Liver (tissue), 3 donors: ENCODE data around the gene ACKR2.

Experiments used
- ATF3 ChIP-seq: IDR thresholded peaks from 2 replicates; pipeline ENCODE4 v1.6.1; 2016; ENCODE audit warnings: antibody characterized with exemption
- CTCF ChIP-seq: fragments of 150-350 bp; IDR thresholded peaks from 2 replicates; pipeline ENCODE4 v1.5.1; 2017; ENCODE audit warnings: improper control_type of control experiment, low read depth, low read length; ENCODE audit not compliant: missing input control
- FOXA1 ChIP-seq: IDR thresholded peaks from 2 replicates; pipeline ENCODE4 v1.6.1; 2016; ENCODE audit warnings: antibody characterized with exemption
- JUND ChIP-seq, 2 donors: IDR thresholded peaks; 2 replicates each; pipeline ENCODE4 v1.6.1; 2016; ENCODE audit warnings: antibody characterized with exemption in 2 of 2
- SP1 ChIP-seq: IDR thresholded peaks from 2 replicates; pipeline ENCODE4 v1.6.1; 2018; ENCODE audit warnings: antibody characterized with exemption, mild to moderate bottlenecking
- YY1 ChIP-seq: IDR thresholded peaks from 2 replicates; pipeline ENCODE4 v1.6.1; 2016; ENCODE audit warnings: antibody characterized with exemption, mild to moderate bottlenecking
- donor health status: healthy.
- donor health status: healthy.

- TF ChIP-seq CTCF, result no peak
- no peak for TF ChIP-seq JUND (IDR thresholded peaks at IDR 0.05)
- TF ChIP-seq SP1, result no peak
- no peak for TF ChIP-seq FOXA1
- no peak for TF ChIP-seq YY1
- TF ChIP-seq ATF3, result no peak
Measured at GRCh38 chr3:42876401-42876800, 67.2 kb downstream of the ACKR2 start.
